NCI-H1417 treated with DMSO at 0.1 percent for 48 hours (cell line): ENCODE data around the gene ZNF8.
"Not testable (repeated sequence)": the region's sequence is repeated elsewhere in the genome, so short reads cannot be mapped to it uniquely, and the experiment has no call there.

Source experiments
- DNase-seq: peaks from one replicate; lab custom pipeline; 2025; lab: John Stamatoyannopoulos, UW

Gene ZNF8

DNA sequence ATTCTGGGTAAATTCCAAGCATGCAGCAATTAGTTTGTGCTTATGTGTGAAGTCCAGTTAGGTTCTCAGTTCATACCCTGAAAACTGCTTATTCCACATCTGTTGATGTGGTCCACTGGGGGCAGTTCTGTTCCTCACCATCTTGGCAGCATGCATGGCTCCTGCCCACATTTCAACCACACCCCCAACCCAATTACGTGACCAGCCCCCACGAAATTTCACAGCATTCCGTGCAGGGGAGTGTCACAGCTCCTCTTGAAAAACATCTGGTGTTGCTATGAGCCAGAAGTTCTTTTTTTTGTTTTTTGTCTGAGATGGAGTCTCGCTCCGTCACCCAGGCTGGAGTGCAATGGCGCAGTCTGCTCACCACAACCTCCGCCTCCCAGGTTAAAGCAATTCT, 17.3 kb downstream of the ZNF8 start:
- no peak for DNase-seq

DNA sequence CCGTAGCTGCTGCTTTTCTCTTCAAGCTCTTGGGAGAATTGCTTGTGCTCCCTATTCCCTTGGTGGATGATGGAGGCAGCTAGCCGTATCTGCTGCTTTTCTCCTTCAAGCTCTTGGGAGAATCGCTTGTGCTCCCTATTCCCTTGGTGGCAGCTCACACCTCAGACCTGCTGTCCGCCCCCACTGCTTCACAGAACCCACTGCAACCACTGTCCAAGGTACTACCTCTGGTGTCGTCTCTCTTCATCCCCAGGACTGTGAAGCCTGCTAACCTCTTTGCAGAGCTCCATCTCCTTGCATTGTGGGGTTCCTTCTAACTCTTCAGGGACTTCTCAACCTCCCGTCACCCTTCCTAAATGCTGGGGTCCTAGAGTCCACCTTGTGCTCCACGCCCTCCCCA, 21.9 kb downstream of the ZNF8 start:
- no peak for DNase-seq

DNA sequence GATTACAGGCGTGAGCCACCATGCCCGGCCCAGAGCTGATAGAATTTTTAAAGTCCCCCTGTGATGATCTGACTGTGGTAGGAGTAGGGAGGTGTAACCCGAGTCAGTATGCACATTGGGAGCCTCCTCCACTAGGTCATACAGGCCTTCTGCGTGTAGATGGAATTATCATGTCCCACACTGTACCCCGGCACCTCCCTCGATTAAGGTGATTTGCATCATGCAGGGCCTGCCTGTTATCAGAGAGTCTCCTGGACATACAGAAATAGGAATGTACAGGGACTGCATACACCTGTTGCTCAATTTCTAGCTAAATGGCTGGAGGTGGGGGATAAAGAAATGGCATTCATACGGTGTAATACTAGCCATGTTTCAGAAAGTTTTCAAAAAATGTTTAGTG, 25.5 kb downstream of the ZNF8 start:
- DNase-seq, result no peak

DNA sequence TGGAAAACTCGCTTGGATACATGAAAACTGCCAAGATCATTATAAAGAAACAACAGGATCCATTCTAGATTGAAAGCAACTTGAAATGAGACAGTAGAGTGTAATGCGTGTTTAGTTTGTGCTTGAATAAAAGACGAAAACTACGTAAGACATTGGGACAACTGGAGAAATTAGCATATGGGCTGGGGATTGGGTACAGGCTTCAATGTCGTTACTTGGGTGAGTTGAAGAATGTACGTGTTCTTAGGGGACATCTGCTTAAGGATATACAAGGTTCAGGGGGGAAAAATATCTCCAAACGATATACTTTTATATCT, 26.0 kb downstream of the ZNF8 start:
- DNase-seq, result no peak

DNA sequence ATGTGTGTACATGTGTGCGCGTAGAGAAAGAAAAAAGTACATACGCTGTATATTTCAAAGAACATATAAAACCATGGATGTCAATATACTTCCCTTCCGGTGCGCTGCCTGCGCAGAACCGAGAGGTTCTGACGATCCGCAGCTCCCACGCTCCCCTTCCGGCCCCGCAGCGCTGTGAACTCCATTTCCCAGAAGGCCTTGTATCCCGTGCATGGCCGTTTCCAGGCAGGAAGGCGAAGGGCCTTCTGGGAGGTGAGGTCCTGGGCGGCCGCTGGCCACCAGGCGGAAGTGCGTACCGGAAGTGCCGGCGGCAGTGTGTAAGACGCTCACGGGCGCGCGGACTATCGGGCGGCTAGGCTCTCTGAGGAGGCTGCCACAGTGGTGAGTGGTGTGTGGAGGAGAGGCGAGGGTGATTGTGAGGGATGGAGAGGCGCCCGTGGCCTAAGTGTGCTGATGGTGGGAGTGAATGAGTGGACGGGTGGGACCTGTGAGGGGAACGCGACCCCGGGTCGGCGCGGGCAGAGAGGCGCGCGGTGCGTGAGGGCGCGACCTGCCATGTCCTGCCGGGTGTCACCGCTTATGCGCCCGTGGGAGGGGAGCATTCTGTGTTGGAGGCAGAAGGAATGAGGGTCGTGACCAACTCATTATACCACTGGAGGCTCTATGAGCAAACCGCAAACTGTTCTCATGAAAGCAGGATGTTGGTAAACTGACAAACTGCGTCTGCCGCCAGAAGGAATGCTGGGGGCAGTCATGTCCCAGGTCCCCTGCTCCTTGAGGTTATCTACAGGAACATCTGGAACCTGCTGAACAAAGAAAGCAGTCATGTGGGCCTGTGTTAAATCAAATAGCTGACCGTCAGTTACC, 26.5 kb downstream of the ZNF8 start, which contains the start of gene ERVK3-1:
ERVK3-1 (plus strand) TSS at position 313 of the 867 bp plus-strand sequence. CDS start 6,792 bp downstream, outside the sequence.
- peak; percentile 74 for DNase-seq

DNA sequence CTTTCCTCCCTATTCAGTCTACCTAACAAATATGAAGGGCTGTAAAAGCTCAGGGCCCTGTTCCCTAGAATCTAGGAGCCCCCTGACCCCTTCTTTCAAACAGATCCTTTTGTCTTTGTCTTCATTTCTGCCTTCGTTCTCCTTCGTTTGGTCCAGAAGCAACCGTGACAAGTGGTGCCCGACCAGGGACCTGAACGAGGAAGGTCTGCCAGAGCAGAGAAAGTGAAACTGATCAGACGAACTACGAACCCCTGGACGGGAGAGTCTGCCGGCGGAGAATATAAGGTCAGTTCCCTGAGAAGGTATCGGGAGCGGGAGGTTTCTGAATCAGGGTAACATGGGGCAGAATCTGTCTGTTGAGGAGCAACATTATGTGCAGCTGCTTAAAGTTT, 27.2 kb downstream of the ZNF8 start:
- DNase-seq, result no peak

DNA sequence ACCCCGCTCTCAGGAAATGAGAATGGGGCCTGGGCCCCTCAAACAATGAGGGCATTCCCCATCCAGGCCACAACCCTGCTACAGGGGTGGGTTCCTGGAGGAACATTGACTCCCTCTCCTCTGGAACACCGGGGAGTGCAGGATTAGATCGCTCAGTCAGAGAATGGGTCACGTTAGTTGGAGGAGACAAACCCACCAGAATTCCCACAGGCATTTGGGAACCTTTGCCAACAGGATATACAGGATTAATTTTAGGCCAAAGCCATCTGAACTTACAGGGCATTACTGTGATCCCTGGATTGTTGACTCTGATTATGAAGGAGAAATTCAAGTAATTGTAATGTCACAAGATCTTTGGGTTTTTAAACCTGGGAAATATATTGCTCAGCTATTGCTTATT, 29.0 kb downstream of the ZNF8 start:
- no peak for DNase-seq

DNA sequence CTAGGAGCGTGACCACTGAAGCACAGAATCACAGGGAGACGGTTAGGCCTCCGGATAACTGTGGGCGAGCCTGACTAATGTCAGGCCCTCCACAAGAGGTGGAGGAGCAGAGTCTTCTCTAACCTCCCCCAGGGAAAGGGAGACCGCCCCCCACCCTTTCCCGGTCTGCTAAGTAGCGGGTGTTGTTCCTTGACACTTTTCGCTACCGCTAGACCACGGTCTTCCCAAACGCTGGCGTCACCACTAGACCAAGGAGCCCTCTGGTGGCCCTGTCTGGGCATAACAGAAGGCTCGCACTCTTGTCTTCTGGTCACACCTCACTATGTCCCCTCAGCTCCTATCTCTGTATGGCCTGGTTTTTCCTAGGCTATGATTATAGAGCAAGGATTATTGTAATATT, 31.9 kb downstream of the ZNF8 start:
- DNase-seq, result not testable (repeated sequence)

DNA sequence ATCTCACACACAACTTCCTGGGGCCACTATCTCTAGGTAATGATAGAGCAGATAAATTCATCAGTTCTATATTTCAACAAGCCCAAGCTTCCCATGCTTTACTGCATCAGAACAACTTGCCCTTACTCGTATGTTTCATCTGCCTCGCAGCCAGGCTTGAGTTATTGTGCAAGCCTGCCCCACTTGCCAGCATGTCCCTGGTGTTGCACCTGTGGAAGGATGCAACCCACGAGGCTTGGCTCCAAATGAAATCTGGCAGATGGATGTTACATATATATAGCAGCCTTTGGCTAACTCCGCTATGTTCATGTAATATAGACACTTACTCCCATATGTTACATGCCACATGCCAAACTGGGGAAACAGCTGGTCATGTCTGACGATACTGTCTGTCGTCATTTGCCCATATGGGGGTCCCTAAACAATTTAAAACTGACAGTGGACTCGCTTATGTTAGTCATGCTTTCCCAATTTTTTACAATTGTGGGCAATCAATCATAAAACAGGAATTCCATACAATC, 32.6 kb downstream of the ZNF8 start:
- DNase-seq, result no peak

DNA sequence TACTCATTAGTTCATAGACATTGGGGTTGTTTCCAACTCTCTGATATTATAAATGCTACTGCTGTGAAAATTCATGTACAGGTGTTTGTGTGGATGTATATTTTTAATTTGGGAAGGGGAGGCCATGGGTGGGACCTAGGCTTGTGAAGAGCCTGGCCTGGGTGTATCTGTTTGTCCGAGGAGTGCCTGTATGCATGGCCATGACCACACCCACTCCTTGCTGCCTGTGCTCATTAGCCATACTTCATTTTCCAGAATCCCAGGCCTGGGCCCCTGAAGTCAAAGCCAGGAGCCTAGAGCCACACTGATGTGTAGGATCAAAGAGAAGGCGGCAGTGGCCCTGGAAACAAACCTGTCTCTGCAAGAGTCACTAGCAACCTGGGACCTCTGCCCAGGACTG, 36.8 kb downstream of the ZNF8 start:
- no peak for DNase-seq

DNA sequence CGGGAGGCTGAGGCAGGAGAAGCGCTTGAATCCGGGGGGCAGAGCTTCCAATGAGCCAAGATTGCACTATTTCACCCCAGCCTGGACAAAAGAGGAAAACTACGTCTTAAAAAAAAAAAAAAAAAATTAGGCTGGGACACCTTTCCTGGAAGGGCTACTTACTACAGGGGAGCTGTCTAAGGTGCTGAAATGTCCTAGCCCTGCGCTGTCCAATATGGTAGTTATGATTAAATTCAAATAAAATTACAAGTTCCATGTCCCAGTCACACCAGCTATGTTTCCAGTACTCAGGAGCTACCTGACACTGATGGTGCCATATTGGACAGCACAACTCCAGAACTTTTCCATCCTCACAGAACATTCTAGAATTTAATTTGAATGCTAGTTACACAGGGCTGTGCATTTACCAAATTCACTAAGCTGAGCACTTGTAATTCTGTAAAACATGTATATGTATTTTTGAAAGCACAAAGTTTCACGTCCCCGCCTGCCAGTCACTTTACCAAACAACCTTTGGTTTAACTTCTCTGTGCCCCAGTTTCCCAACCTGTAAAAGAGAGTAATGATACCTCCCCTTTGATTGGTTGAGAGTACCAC, 38.8 kb downstream of the ZNF8 start:
- no peak for DNase-seq

DNA sequence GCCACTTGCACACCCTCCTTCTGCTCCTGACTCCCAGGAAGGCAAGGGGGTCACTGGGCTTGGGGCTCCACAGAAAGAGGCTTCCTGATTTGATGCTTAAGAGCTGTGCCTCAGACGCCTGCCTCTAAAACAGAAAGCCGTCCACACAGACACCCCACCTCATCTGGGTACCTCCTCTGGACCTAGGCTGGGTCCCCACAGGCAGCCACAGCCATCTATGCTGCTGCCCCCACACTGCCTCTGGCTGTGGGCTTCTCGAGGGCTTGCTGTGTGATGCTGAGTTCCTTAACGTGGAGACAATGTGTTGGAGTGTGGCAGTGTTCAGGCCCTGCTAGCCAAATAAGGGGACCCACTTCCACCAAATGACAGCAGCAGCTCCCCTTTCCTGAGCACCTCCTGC, 39.5 kb downstream of the ZNF8 start:
- DNase-seq, result no peak

DNA sequence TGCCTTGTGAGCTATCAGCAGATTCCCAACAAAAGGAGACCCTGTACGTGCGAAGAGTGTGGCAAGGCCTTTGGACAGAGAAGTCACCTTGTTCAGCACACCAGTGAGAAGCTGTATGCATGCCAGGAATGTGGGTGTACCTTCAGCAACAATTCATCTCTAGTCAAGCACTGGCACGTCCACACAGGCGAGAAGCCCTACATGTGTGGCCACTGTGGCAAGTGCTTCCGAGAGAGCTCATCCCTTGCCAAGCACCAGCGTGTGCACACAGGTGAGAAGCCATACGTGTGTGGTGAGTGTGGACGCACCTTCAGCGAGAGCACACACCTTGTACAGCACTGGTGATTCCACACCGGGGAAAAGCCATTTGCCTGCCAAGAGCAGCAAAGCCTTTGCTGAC, 40.5 kb downstream of the ZNF8 start:
- no peak for DNase-seq

DNA sequence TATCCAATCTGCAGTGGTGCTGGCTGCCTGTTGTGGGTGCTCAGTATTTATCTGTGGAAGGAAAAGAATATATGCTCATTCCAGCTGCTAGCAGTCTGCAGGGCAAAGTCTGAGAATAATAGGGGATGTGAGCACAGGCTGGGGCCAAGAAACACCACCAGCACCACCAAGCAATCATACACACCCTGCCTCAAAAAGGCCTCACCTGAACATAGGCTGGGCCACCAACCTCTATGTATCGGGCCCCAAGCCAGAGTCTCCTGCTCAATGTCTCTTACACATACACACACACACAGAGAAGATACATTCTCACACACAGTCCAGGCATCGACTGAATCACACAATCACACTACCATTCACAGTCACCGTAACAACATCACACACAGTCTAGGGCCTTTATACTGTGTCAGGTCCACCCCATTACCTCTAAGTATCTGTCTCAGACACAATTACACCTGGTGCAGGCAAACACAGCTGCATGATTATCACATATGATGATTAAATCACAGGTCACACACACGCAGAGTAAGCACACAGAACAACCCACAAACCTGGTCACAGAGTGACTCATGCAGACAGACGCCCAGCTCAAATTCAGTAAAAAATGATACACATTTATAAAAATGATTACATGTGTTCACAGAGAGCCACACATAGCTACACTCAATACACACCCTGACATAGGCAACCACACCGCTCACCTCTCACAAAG, 46.7 kb downstream of the ZNF8 start:
- DNase-seq, result no peak

DNA sequence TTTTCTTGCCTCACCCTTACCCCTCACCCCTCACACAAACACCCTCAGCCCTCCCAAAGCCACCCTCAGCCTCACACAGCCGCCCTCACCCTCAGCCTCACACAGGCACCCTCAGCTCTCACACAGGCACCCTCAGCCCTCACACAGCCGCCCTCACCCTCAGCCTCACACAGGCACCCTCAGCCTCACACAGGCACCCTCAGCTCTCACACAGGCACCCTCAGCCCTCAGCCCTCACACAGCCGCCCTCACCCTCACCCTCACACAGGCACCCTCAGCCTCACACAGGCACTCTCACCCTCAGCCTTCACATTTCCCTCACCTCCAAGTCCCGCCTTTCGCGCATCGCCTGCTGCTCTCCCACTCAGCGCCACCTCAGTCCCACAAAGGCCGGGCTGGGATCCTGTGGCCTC, 47.8 kb downstream of the ZNF8 start:
- DNase-seq, result no peak

DNA sequence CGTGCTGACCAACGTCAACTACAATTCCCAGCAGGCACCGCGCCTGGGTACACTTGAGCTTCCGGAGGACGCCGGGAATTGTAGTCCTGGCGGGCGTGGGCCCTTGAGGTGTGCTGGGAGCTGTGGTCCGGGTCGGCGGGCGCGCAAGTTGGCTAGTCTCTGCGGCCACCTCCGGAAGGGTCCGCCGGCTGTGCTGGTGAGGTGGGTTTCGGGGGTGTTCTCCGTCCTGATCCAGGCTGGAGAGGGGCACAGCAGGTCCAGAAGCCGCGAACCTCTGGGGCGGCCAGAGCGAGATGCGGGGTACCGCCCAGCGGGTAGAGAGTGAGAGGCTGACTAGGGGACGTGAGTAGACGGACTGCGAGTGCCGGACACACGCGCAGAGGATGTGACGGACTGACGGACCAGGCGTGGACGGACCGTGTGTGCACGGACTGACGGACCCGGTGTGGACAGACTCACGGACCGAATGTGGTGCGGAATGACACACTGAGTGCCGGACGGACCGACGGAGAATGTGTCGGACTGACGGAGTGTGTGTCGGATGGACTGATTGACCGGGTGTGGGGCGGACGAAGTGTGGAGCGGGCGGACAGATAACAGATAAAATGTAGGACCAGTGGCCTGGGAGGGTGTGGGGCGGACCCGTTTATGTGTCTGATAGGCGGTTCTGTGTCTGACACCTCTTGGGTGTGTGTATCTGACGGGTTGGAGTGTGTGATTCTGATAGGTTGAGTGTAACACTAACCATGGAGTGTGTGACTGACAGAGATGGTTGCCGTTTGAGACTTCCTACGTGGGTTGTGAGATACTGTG, 48.4 kb downstream of the ZNF8 start, which contains the start of gene ZSCAN22:
ZSCAN22 (plus strand) TSS at position 81 of the 813 bp plus-strand sequence. CDS start 7,809 bp downstream, outside the sequence.
- DNase-seq, result peak; percentile 49

DNA sequence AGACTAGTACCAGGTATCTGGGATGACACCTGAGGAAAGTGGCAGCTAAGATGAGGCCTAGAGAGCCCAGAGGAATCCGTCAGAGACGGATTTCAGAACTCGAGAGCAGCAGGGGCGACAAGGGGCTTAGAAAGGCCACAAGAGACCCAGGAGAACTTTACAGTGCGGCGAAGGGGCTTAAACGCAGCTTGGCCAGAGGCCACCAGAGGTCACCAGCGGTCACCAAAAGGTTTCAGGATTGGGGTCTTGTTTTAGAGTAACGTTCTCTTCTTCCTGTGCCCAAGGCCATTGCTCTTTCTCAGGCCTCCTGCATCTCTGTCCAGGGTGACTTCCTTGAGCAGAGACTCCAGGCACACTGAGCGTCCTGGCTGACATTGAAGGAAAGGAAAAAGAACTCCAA, 50.2 kb downstream of the ZNF8 start:
- DNase-seq, result no peak

DNA sequence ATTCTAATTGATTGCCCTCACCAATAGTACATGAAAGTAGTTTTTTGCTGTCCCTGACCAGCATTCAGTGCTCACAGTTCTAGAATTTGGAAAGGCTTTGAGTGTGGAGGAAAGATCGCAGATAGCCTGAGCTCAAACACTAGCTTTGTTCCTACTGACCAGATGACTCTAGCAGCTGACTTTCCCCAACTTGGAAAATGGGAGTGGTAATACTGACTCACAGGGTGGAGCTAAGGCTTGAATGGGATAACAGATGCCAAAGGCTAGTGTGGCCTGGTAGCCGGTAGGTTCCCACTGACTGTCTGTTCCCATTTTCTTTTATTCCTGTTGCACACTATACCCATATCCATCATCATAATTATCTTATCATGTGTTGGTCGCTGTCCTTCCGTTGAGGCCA, 51.7 kb downstream of the ZNF8 start:
- no peak for DNase-seq

DNA sequence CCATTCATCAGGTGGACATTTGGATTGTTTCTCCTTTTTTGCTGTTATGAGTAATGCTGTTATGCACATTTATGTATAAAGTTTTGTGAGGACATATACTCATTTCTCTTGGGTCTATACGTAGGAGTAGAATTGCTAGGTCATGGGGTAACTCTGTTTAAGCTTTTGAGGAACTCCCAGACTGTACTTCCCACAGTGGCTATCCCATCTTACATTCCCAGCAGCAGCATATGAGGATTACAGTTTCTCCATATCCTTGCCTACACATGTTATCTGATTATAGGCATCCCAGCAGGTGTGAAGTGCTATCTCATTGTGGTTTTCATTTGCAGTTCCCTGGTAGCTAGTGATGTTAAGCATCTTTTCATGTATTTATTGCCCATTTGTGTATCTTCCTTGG, 53.9 kb downstream of the ZNF8 start:
- DNase-seq, result no peak

DNA sequence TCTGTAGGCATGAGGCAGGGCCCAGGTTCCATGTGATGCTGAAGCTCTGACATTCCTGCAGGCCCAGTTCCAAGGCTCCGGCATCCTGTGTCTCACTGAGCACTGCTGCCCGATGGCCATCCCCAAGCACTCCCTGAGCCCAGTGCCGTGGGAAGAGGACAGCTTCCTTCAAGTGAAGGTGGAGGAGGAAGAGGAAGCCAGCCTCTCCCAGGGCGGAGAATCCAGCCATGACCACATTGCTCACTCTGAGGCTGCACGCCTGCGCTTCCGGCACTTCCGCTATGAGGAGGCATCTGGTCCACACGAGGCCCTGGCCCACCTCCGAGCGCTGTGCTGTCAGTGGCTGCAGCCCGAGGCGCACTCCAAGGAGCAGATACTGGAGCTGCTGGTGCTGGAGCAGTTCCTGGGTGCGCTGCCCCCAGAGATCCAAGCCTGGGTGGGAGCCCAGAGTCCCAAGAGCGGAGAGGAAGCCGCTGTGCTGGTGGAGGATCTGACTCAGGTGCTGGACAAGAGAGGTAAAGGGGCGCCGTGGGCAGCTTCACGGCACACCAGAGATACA, 56.0 kb downstream of the ZNF8 start:
- no peak for DNase-seq

DNA sequence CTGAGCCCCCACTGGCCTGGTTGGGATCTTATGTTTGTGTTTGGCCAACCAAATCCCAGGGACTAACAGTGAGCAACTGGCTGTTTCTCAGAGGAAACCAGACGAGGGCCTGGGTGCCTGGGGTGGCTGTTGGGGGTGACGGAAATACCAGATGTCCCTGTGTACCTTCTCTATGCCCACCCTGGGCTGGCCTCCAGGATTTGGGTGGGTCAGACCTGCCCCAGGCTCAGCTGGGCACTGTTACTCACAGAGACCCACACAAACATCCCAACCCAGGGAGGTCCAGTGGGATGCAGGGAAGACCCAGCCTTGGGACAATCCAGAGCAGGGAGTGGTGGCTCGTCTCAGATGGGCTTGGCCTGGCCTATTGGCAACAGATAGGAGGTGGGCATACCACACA, 56.9 kb downstream of the ZNF8 start:
- DNase-seq, result no peak

DNA sequence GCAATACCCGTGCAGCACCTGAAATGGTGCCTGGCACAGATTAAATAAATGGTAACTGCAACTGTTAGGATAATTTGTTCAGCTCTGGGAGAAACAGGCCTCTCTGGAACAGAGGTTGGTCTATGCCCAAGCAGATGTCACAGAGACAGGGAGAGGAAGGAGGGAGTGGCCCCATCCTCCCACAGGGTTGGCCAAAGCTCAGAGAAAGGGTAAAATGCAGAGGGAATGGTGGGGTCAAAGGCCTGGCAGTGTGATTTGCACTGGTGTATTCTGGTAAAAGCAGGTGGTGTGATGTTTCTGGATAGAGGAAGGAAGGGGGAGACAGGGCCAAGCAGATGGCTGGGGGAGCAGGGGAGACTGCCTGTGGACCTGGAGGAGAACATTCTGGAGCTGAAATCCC, 57.5 kb downstream of the ZNF8 start:
- no peak for DNase-seq
